Measurements from ENCODE around the gene RNASEH2B.

Gene RNASEH2B

GRCh38 chr13:50909605-50910484 lies at the start of gene RNASEH2B:
Gene RNASEH2B (plus strand): TSS chr13:50909791. CDS start chr13:50910077, 286 bp downstream.
- peak within 1 kb of the TSS; percentile 76 for H3K4me3 ChIP-seq (ENCODE audit: control insufficient read depth, low read depth, low read length)
- no peak for DNase-seq (ENCODE audit: low read depth)
- no peak for TF ChIP-seq CTCF (IDR thresholded peaks at IDR 0.05; ENCODE audit: control insufficient read depth, insufficient read depth, low read depth, low read length, missing control alignments)

- no peak for TF ChIP-seq CTCF (IDR thresholded peaks at IDR 0.05; ENCODE audit: control insufficient read depth, insufficient read depth, low read depth, low read length, missing control alignments)
- DNase-seq (ENCODE audit: low read depth): no peak
- no peak overlapping the region for H3K4me3 ChIP-seq (ENCODE audit: control insufficient read depth, low read depth, low read length)
These were observed 45.1 kb upstream of the RNASEH2B start for GRCh38 chr13:50864492-50864891.

GRCh38 chr13:50866817-50867636 lies 42.6 kb upstream of the RNASEH2B start:
- DNase-seq (ENCODE audit: low read depth): peak; percentile 35
- no peak overlapping the region for H3K4me3 ChIP-seq (ENCODE audit: control insufficient read depth, low read depth, low read length)
- no peak for TF ChIP-seq CTCF (IDR thresholded peaks at IDR 0.05; ENCODE audit: control insufficient read depth, insufficient read depth, low read depth, low read length, missing control alignments)

- H3K4me3 ChIP-seq (ENCODE audit: control insufficient read depth, low read depth, low read length): no peak overlapping the region
- no peak for DNase-seq (ENCODE audit: low read depth)
- no peak for TF ChIP-seq CTCF (IDR thresholded peaks at IDR 0.05; ENCODE audit: control insufficient read depth, insufficient read depth, low read depth, low read length, missing control alignments)
These were observed 42.0 kb upstream of the RNASEH2B start for GRCh38 chr13:50867637-50867945.

- no peak overlapping the region for H3K4me3 ChIP-seq (ENCODE audit: control insufficient read depth, low read depth, low read length)
- no peak for DNase-seq (ENCODE audit: low read depth)
- TF ChIP-seq CTCF (IDR thresholded peaks at IDR 0.05; ENCODE audit: control insufficient read depth, insufficient read depth, low read depth, low read length, missing control alignments): no peak
These were observed 38.2 kb upstream of the RNASEH2B start for GRCh38 chr13:50871405-50871804.

- TF ChIP-seq CTCF (IDR thresholded peaks at IDR 0.05; ENCODE audit: control insufficient read depth, insufficient read depth, low read depth, low read length, missing control alignments): no peak
- DNase-seq (ENCODE audit: low read depth): no peak
- H3K4me3 ChIP-seq (ENCODE audit: control insufficient read depth, low read depth, low read length): no peak overlapping the region
These were observed 36.1 kb upstream of the RNASEH2B start for GRCh38 chr13:50873467-50873866.

Measured in AG09309 (cell line).